ENCODE data around the gene TMEM18.
A peak's percentile ranks its signal among the peaks of the same experiment; 100 is the strongest.
"Not testable (repeated sequence)": the region's sequence is repeated elsewhere in the genome, so short reads cannot be mapped to it uniquely, and the experiment has no call there.

The TMEM18 gene

GRCh38 chr2:677056-677958 lies at the start of gene TMEM18:
Gene TMEM18, minus strand, starts transcription at chr2:677406. Its CDS starts 61 bp downstream, at chr2:677345.
- peak; percentile 98 for DNase-seq

DNA sequence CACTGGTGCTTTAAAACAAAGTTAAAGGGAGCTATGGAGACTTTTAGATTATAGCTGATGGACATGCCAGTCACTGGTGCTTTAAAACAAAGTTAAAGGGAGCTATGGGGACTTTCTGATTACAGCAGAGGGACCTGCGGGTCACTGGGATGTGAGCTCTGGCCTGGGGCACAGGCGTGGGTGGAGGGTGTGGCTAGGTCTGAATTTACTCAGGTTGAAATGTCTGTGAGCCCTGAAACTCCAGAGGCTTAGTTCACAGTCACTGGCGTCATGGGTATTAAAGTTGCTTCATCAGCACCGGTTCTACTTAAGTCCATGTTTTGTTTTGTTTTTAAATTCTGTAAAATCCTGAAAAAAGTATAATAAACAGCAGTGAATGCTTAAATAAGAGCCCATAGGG lies 49.0 kb upstream of the TMEM18 start:
- DNase-seq: no peak

DNA sequence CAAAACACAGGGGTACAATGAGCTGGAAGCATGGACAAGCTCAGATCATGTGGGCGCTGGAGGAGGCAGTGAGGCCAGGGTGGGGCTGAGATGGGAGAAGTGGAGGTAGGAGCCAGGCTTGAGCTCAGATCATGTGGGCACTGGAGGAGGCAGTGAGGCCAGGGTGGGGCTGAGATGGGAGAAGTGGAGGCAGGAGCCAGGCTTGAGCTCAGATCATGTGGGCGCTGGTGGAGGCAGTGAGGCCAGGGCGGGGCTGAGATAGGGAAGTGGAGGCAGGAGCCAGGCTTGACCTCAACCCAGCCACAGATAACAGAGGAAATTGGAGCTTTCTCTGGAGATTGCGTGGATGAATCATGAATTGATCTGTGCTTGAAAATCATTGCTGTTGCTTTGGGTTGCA lies 48.3 kb upstream of the TMEM18 start:
- DNase-seq: no peak

GRCh38 chr2:723761-724160 lies 46.6 kb upstream of the TMEM18 start:
- no peak for DNase-seq

GRCh38 chr2:720842-721241 lies 43.6 kb upstream of the TMEM18 start:
- DNase-seq: no peak

- DNase-seq: no peak
Observed at GRCh38 chr2:719734-720133, 42.5 kb upstream of the TMEM18 start.

DNA sequence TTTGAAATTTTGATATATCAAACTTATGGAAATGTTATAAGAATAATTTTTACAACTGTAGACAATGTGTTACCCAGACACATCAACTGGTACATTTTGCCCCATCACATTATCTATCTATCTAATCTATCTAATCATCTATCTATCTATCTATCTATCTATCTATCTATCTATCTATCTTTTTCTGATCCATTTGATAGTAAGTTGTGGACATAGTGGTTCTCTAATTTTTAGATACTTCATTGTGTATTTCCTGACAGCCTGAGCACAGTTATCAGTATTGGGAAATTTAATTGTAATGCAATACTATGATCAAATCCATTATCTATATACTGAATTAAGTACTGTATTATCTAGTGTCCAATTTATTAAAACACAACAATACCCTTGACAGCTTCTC lies 42.0 kb upstream of the TMEM18 start:
- DNase-seq: no peak

GRCh38 chr2:717661-718060 lies 40.5 kb upstream of the TMEM18 start:
- DNase-seq: no peak

GRCh38 chr2:715854-716560 lies 38.8 kb upstream of the TMEM18 start:
- no peak for DNase-seq

- DNase-seq: no peak
Observed at GRCh38 chr2:715038-715437, 37.8 kb upstream of the TMEM18 start.

DNA sequence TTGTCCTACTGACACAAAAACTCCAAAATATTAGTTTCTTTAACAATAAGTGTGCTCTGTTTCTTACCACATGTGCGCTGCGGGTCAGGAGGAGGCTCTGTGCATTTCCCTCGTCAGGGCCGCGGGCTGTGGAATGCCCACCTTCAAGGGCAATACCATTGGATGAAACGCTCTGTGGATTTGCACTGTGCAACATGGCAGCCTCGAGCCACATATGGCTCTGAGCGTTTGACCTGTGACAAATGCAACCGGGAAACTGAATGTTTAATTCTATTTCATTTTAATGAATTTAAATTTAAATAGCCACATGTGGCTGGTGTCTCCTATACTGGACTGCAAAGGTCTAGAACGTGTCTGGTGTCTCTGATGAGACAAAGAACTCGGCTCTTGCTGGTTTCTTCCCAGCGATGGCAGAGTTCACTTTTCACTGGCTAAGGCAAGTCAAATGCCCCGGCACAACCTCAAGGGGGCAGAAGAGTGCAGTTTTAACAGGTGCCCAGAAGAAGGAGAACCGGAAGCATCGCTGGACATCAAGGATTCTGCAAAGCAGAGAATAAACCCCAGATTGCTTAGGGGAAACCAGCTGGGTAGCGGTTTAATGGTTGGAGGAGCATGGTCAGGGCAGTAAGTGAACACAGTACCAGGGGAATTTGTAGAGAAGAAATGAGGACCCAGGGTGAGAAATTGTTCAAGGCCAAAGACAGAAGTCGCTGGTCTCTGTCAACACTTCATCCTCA lies 37.0 kb upstream of the TMEM18 start:
- DNase-seq: peak; percentile 49

DNA sequence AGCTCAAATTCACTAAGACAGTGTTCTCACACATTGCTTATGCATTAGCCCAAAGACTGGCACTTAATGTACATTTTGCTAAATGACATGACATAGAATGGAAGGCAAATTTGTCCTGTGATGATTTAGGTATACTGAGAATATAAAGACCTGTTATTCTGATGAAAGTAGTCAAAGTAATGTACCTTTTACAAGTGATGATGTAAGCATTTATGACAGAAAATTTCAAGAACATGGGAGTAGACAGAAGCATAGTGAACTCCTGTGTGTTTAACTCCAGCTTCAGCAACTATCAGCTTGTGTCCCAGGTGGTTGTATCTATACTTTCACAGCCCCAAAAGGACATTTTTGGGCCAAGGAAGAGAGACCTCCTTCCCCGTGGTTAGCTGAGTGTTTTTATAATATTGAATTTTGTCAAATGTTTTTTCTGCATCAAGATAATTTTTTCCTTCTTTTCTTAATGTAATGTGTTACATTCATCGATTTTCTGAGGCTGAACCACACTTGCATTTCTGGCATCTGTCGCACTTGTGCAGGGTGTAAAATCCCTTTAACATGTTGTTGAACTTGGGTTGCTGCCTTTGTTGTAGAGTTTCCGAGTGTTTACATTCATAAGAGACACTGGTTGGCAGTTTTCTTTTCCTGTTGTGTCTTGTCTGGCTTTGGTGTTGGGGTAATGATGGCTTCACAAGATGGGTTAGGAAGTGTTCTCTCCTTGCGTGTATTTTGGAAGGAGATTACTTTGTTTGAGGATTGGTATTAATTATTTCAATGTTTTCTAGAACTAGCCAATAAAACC lies 33.9 kb upstream of the TMEM18 start:
- no peak for DNase-seq

DNA sequence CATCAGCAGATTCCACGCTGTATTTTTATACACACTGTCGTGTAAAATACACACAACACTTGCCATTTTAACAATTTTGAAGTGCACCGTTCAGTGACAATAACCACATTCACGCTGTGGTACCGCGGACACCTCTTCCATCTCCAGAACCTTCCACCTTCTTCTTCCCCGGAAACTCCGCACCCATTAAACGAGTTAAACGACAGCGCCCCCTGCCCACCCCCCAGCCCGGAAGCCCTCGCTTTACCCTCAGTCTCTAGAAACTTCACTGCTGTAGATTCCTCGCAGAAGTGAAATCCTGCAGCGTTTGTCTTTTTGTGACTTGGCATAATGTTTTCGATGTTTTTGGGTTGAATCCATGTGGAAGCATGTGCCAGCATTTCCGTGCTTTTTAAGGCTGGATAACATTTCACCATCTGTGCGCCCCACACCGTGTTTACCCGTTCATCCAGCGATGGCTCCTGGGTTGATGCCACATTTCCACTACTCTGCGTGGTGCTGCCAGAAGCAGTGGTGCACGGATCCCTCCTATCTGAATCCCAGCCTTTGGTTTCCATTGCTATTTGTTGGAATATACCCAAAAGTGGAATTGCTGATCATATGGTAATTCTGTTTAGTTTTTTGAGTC lies 32.0 kb upstream of the TMEM18 start:
- DNase-seq: no peak

- DNase-seq: no peak
Observed at GRCh38 chr2:708667-709066, 31.5 kb upstream of the TMEM18 start.

DNA sequence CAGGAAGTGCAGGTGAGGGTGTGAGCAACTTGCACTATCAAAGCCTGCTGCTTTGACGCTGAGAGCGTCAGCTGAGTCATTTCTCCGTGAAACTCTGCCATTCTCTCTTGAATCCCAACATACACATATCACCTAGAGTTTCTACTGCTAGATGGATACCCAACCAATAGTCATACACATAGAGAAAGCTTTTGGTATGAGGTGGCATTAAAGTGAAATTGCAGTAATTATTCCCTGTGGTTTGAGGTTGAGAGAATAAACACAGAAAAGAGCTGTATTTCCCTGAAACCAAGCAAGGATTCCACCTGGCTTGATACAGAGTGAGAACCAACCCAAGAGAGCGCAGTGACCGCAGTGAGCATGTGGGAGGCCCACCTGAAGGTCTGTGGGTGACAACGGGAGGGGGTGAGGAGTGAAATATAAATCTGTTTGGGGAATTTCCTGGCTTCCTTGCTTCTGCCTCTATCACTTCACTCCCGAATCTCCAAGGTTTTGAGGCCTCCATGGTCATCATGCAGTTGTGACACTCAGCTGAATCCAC lies 28.8 kb upstream of the TMEM18 start:
- no peak for DNase-seq

DNA sequence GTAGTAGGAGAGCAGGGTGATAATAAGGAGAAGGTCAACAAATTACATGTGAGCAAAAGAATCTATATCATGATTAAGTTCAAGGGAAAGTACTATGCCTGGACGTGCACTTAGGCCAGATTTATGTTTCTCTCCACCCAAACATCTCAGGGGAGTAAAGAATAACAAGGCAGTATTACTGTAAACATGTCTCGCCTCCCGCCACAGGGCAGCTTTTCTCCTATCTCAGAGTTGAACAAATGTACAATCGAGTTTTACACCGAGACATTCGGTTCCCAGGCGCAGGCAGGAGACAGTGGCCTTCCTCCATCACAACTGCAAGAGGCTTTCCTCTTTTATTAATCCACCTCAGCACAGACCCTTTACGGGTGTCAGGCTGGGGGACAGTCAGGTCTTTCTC lies 25.6 kb upstream of the TMEM18 start:
- DNase-seq: not testable (repeated sequence)

- no peak for DNase-seq
Observed at GRCh38 chr2:696999-697627, 19.9 kb upstream of the TMEM18 start.

- no peak for DNase-seq
Observed at GRCh38 chr2:696463-696862, 19.3 kb upstream of the TMEM18 start.

DNA sequence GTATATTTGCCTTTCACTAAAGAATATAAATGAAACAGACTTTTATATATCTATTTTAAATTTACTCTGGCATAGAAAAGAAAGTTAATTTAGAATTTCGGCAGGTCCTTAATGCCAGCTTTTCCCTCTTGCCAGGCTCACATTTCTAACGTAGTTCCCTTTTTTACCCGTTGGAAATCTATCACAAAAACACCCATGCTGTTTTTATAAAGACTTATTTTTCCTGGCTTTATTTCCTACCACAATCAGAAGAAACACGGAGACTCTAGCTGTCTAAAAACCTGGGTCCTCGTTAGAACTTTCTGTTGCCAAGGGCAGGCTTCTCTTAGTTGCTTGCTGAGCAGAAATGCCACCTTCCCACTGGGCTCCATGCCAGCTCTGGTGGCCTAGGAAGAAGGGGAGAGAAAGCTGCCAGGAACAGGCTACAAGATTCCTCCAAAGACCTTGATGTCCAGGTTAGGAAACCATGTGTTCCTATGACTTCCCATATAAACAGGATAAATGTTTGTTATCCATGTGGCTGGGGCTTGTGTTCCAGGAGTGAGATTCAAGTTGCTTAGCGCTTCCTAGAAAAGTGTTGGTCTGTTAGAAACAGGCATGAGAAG lies 17.8 kb upstream of the TMEM18 start:
- DNase-seq: peak; percentile 43

GRCh38 chr2:694174-694573 lies 17.0 kb upstream of the TMEM18 start:
- DNase-seq: no peak

DNA sequence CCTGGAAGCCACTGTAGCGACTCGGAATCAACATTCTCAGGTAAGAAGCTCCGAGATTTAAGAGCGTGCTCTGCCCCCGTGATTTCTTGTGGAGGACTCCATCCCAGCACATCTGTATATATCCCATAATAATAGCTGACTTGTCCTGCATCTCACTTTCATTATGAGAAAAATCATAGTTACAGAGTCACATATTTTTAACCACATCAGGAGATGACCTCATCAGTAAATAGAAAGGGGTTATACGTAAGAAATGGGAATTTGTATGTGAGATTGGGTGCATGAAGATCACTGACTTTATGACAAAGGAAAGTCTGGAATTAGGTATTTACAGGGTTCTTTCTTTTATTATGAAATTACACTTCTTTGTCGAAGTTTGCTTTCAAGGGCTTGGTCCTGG lies 16.4 kb upstream of the TMEM18 start:
- DNase-seq: no peak
